Fibroblast of mammary gland (primary cell): ENCODE measurements around the gene EFCAB11.

Source experiments
- DNase-seq: peaks from one replicate; pipeline ENCODE4 v3.0.0-alpha.2; 2010; ENCODE audit warnings: low read depth
- H3K4me3 ChIP-seq: 2 replicates; pipeline ENCODE4 v1.5.1; 2011; ENCODE audit warnings: low read depth, mild to moderate bottlenecking, low read length, moderate library complexity; ENCODE audit not compliant: control insufficient read depth
- TF ChIP-seq, protein P1 (sequence below): conservative IDR thresholded peaks from 2 replicates; pipeline ENCODE4 v1.5.1; 2011; ENCODE audit warnings: low read depth, low read length, inconsistent platforms; ENCODE audit not compliant: control insufficient read depth, insufficient read depth

Gene EFCAB11

DNA sequence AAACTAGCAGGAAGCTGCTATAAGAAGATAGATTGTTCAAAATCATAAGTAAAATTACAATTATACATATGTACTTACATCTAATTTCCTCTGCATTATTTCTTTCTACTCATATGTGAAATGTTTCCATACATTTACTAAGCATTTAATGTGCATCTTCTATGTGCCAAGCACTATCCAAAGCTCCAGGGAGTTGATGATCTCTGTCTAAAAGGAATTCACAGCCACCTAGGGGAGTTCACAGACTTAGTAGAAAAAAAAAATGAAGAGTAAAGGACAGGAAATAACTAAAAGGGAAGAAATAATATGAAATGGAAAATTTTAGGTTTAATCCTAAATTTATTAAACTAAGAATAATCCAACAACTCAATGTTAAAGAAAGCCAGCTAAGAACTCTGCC lies 91.7 kb downstream of the EFCAB11 start:
- TF ChIP-seq, protein P1, sequence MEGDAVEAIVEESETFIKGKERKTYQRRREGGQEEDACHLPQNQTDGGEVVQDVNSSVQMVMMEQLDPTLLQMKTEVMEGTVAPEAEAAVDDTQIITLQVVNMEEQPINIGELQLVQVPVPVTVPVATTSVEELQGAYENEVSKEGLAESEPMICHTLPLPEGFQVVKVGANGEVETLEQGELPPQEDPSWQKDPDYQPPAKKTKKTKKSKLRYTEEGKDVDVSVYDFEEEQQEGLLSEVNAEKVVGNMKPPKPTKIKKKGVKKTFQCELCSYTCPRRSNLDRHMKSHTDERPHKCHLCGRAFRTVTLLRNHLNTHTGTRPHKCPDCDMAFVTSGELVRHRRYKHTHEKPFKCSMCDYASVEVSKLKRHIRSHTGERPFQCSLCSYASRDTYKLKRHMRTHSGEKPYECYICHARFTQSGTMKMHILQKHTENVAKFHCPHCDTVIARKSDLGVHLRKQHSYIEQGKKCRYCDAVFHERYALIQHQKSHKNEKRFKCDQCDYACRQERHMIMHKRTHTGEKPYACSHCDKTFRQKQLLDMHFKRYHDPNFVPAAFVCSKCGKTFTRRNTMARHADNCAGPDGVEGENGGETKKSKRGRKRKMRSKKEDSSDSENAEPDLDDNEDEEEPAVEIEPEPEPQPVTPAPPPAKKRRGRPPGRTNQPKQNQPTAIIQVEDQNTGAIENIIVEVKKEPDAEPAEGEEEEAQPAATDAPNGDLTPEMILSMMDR: no peak
- peak; percentile 25 for DNase-seq

DNA sequence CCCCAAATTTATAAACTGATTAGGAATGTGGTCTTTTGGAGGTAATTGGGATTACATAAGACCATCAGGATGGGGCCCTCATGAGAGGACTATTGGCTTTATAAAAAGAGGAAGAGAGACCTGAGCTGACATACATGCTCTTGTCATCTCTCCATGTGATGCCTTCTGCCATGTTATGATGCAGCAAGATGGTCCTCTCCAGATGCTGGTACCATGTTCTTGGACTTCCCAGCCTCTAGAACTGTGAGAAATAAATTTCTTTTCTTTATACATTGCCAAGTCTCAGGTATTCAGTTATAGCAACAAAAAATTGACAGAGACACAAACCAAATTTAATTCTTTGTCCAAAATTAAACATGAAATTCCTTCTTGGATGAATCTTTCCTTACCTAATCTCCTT lies 92.9 kb downstream of the EFCAB11 start:
- TF ChIP-seq, protein P1: no peak
- no peak for DNase-seq
- H3K4me3 ChIP-seq: no peak overlapping the region

More for the DNA sequence above, 91.7 kb downstream of the EFCAB11 start:
- H3K4me3 ChIP-seq: no peak overlapping the region

DNA sequence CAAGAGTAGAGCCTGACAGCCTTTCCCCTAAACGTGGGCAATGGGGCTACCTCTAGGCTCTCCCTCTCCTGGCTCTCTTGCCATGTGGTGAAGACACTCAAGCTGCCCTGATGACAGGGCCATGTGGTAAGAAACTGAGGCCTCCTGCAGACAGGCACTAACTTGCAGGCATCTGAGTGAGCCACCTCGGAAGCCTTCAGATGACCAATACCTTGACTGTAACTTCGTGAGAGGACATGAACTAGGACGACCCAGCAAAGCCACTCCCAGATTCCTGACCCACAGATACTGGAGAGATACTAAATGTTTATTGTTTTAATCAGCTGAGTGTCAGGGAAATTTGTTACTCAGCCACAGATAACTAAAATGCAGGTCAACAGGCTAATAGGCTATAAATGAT lies 96.4 kb downstream of the EFCAB11 start:
- TF ChIP-seq, protein P1: no peak
- H3K4me3 ChIP-seq: no peak overlapping the region
- DNase-seq: no peak

DNA sequence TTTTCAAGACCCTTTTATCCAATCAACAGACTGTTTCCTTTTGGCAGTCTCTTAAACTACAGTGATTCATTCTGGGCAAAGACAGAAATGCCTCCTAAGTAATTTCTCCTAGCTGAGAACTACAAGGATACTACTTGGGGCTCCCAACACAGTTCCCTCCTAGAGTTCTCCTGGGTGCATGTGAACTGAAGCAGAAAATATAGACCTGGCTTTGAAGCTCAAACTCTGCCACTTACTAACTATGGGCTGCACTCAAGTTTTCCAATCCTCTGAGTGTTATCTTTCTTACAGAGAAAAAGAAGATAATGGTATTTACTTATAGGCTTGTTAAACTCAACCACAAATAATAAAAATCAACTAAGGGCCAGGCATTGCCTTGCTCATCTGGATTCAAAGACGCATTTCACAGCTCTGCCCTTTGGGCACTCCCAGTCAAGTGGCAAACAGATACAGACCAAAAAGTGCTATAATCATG lies 97.6 kb downstream of the EFCAB11 start:
- TF ChIP-seq, protein P1: no peak
- peak; percentile 47 for DNase-seq
- H3K4me3 ChIP-seq: no peak overlapping the region

DNA sequence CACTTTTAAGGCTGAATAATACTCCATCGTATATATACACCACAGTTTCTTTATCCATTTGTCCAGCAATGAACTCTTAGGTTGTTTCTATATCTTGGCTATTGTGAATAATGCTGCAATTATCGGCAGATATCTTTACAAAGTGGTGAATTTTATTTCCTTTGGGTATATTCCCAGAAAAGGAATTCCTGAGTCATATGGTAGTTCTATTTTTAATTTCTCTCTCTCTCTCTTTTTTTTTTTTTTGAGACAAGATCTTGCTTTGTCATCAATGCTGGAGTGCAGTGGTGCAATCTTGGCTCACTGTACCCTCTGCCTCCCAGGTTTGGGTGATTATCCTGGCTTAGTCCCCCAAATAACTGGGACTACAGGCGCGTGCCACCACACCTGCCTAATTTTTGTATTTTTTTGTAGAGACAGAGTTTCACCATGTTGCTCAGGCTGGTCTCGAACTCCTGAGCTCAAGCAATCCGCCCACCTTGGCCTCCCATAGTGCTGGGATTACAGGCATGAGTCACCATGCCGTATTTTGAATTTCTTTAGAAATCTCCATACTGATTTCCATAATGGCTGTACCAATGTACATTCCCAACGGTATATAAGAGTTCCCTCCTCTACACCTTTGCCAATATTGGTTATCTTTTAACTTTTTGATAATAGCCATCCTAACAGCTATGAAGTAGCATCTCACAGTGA lies 98.4 kb downstream of the EFCAB11 start:
- TF ChIP-seq, protein P1: no peak
- peak; percentile 87 for DNase-seq
- H3K4me3 ChIP-seq: no peak overlapping the region

DNA sequence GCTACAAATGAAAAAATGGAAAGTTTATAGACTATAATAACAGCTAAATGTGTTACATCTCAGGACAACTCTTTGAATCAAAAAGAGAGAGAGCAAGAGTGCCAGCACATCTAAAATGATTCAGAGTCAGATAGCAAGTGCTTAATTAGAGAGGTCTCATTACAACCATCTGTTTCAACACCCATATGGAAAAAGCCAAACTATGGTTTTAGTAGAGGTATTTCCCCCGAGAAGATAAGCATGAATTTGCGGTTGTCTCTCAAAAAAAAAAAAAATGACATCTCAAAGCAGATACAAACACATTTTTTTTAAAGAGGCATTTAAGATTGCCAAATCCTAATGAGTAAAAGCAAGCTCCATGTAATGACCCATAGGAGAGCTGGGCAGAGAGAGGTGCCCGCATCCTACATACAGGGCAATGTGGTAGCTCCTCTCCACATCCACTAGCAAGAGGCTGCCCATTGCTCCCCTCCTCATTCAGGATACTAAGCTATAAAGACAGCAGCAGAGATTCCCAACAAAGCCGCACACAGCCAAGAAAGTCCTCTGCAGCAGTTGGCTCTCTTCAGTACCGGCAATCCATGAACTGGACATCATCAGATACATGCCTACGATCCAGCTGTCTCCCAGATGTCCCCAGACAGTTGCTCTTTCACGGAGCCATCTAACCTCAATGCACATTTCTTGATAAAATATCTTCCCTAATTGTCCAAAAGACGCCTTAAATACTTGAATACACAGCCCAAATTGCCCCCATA lies 100.4 kb downstream of the EFCAB11 start:
- H3K4me3 ChIP-seq: no peak overlapping the region
- DNase-seq: peak; percentile 18
- TF ChIP-seq, protein P1: no peak
